Measurements from ENCODE around the gene AXIN1. TPM values are rescaled to one million over a fixed set of nuclear protein-coding genes. Genes with fewer than 3 reads are reported as not detected.
A peak's percentile ranks its signal among the peaks of the same experiment; 100 is the strongest.

Gene AXIN1
- total and polyA plus RNA-seq, 2 of the 8 experiments (the other 6 are each of a cell fraction or from before 2014, with no cell fraction given): 12.5 to 41.9 TPM

GRCh38 chr16:296806-297510 is 55.6 kb downstream of the AXIN1 start:
- Histone ChIP-seq H4K8ac (ENCODE audit: extremely low read depth, insufficient read depth, low read length) (peak overlapping the region; percentile 35; the same call in 1 of the 2 replicates), H2BK15ac (ENCODE audit: low read length) (no peak overlapping the region), H4K5ac (ENCODE audit: insufficient read length, low read depth, low read length) (no peak overlapping the region), H2BK120ac (replicated peaks; ENCODE audit: low read depth, low read length) (no peak overlapping the region), H3K79me1 (ENCODE audit: low read depth, low read length) (no peaks in the 10 kb centered on the region), H3K9me3 (ENCODE audit: insufficient read depth in 2 of 2, low read depth in 1 of 2, low read length in 1 of 2) (no peaks in the 10 kb centered on the region), H3K79me2 (ENCODE audit: control insufficient read depth in 1 of 2, insufficient read depth in 2 of 2, low read length in 2 of 2) (no peaks in the 10 kb centered on the region), H3K4me3 (ENCODE audit: extremely low read depth in 1 of 4, insufficient read depth in 2 of 4, low read depth in 3 of 4, low read length in 4 of 4) (no peak overlapping the region), H4K91ac (replicated peaks; ENCODE audit: insufficient read length, low read length) (no peak overlapping the region), H3K23ac (ENCODE audit: insufficient read length) (no peak overlapping the region), H3K36me3 (ENCODE audit: control insufficient read depth in 2 of 4, insufficient read depth in 4 of 4, low read length in 3 of 4) (peaks cover 0 to 18% (median 2%) of the 10 kb centered on the region in 4 experiments; a peak in 4 of 8 replicates), H3K4me1 (replicated peaks in 1 of 4; ENCODE audit: control insufficient read depth in 3 of 4, insufficient read depth in 4 of 4, low read length in 3 of 4) (no peaks in the 10 kb centered on the region), H2AFZ (ENCODE audit: low read length) (no peak overlapping the region), H3K23me2 (ENCODE audit: low read depth, low read length) (no peaks in the 10 kb centered on the region), H2BK12ac (ENCODE audit: low read depth, low read length) (no peak overlapping the region), H4K20me1 (replicated peaks in 1 of 2; ENCODE audit: control insufficient read depth in 1 of 2, insufficient read depth in 2 of 2, low read length in 2 of 2) (peaks cover 0 to 2% of the 10 kb centered on the region in 2 experiments), H3K4ac (replicated peaks; ENCODE audit: insufficient read length, low read depth, low read length) (no peak overlapping the region), H3K56ac (replicated peaks; ENCODE audit: insufficient read length, low read depth, low read length) (no peak overlapping the region), H3K9ac (replicated peaks in 1 of 4; ENCODE audit: extremely low read depth in 1 of 4, low read depth in 3 of 4, low read length in 3 of 4) (no peak overlapping the region), H2AK5ac (ENCODE audit: low read depth, low read length) (no peak overlapping the region), H3K14ac (ENCODE audit: insufficient read length) (no peak overlapping the region), H3K4me2 (ENCODE audit: insufficient read depth in 1 of 2, low read depth in 2 of 2, low read length in 2 of 2) (no peak overlapping the region), H3K27me3 (replicated peaks in 1 of 4; ENCODE audit: control insufficient read depth in 3 of 4, extremely low read depth in 1 of 4, insufficient read depth in 3 of 4, low read length in 3 of 4) (no peaks in the 10 kb centered on the region), H2BK5ac (ENCODE audit: low read depth, low read length) (no peak overlapping the region), H2BK20ac (ENCODE audit: low read length) (no peak overlapping the region), H3K18ac (ENCODE audit: extremely low read depth, low read length) (no peak overlapping the region), H3K27ac (ENCODE audit: low read depth, low read length) (no peak overlapping the region)
- ChIA-PET POLR2A (ENCODE audit: partially characterized antibody) (interaction anchor here (1.2 kb wide), 1 partner anchor 33 kb away, joined by 3 read pairs; no protein-coding TSS in a partner anchor), CTCF (ENCODE audit: partially characterized antibody) (interaction anchor here (0.6 to 1.0 kb wide), 2 partner anchors 10 to 231 kb away, joined by 3 read pairs; no protein-coding TSS in a partner anchor)
- no peak for FAIRE-seq
- no peak for DNase-seq (ENCODE audit: low read depth in 1 of 2, low spot score in 2 of 2)
- WGBS, 2 experiments (ENCODE audit: extremely low coverage in 1 of 2, insufficient coverage in 1 of 2, insufficient read length in 1 of 2, insufficient replicate concordance in 2 of 2, low coverage in 1 of 2, low lambda C conversion rate in 2 of 2, missing lambda C conversion rate in 1 of 2): 93% methylated on average over 23 of the region's 37 CpGs; no CpG with 5 or more reads in 1 of the 2 experiments
- TF ChIP-seq SIX5 (IDR thresholded peaks at IDR 0.05; ENCODE audit: low read depth, low read length) (no peak), FOSL1 (IDR thresholded peaks at IDR 0.05; ENCODE audit: insufficient read depth, low read depth, low read length) (no peak), BRCA1 (IDR thresholded peaks at IDR 0.05; ENCODE audit: low read depth, low read length) (no peak), NRF1 (IDR thresholded peaks at IDR 0.05; ENCODE audit: low read depth, low read length) (no peak), RAD21 (IDR thresholded peaks at IDR 0.05 in 1 of 2, conservative IDR thresholded peaks at IDR 0.05 in 1 of 2; ENCODE audit: low read depth in 2 of 2, low read length in 2 of 2) (no peak), BACH1 (IDR thresholded peaks at IDR 0.05; ENCODE audit: low read length) (no peak), CHD2 (IDR thresholded peaks at IDR 0.05; ENCODE audit: low read length) (no peak), TEAD4 (IDR thresholded peaks at IDR 0.05; ENCODE audit: low read depth, low read length) (no peak), BCL11A (IDR thresholded peaks at IDR 0.05; ENCODE audit: low read depth in 2 of 2, low read length in 2 of 2) (no peak), SIN3A (conservative IDR thresholded peaks at IDR 0.05 in 1 of 2, IDR thresholded peaks at IDR 0.05 in 1 of 2; ENCODE audit: low read depth in 1 of 2, low read length in 2 of 2) (no peak), GTF2F1 (IDR thresholded peaks at IDR 0.05; ENCODE audit: borderline replicate concordance, low read depth, low read length) (no peak), SRF (IDR thresholded peaks at IDR 0.05; ENCODE audit: low read depth, low read length) (no peak), SIRT6 (IDR thresholded peaks at IDR 0.05; ENCODE audit: low read length) (no peak), POU5F1 (IDR thresholded peaks at IDR 0.05; ENCODE audit: low read depth, low read length) (no peak)
